Neuronal stem cell (in vitro differentiated cells): ENCODE data around the gene HOXD4.

Experiments used
- DNase-seq: peaks from one replicate; pipeline ENCODE4 v3.0.0-alpha.2; 2013; ENCODE audit warnings: low spot score
- H2AFZ ChIP-seq: one replicate; pipeline ENCODE4 v1.6.1; 2013; ENCODE audit warnings: mild to moderate bottlenecking, low read length, inconsistent platforms
- H2AK5ac ChIP-seq: 2 replicates; pipeline ENCODE4 v1.6.1; 2013; ENCODE audit warnings: low read depth, mild to moderate bottlenecking, inconsistent platforms, low read length, moderate library complexity, mixed read lengths
- H2BK120ac ChIP-seq: 2 replicates; pipeline ENCODE4 v1.6.1; 2013; ENCODE audit warnings: low read depth, mild to moderate bottlenecking, inconsistent platforms, low read length, moderate library complexity, mixed read lengths
- H2BK12ac ChIP-seq: one replicate; pipeline ENCODE4 v1.6.1; 2013; ENCODE audit warnings: low read length, inconsistent platforms
- H2BK15ac ChIP-seq: 2 replicates; pipeline ENCODE4 v1.6.1; 2013; ENCODE audit warnings: mild to moderate bottlenecking, low read length, inconsistent platforms, mixed read lengths
- H2BK5ac ChIP-seq: one replicate; pipeline ENCODE4 v1.6.1; 2013; ENCODE audit warnings: inconsistent platforms, mild to moderate bottlenecking, low read length, moderate library complexity
- H3K14ac ChIP-seq: one replicate; pipeline ENCODE4 v1.6.1; 2013; ENCODE audit warnings: low read length, inconsistent platforms
- H3K18ac ChIP-seq: 2 replicates; pipeline ENCODE4 v1.6.1; 2013; ENCODE audit warnings: low read length, inconsistent platforms
- H3K23ac ChIP-seq: 2 replicates; pipeline ENCODE4 v1.6.1; 2013; ENCODE audit warnings: low read depth, mild to moderate bottlenecking, mixed read lengths, low read length, inconsistent platforms; ENCODE audit not compliant: poor library complexity
- H3K27ac ChIP-seq: replicated peaks from 3 replicates; pipeline ENCODE4 v1.5.1; 2013; ENCODE audit warnings: low read length, inconsistent platforms
- H3K27me3 ChIP-seq, 3 experiments: 2 replicates each; pipeline ENCODE4 v1.6.1; 2013; ENCODE audit warnings: low read length in 3 of 3, mild to moderate bottlenecking in 2 of 3, inconsistent platforms in 1 of 3, low read depth in 1 of 3, mixed read lengths in 1 of 3, moderate library complexity in 1 of 3; ENCODE audit not compliant: control insufficient read depth in 3 of 3, insufficient read depth in 3 of 3
- H3K36me3 ChIP-seq, 2 donors: replicated peaks in 1 of 2; 2 replicates each; pipeline ENCODE4 v1.6.1; 2013; ENCODE audit warnings: low read length in 2 of 2; ENCODE audit not compliant: control insufficient read depth in 2 of 2, insufficient read depth in 2 of 2
- H3K4ac ChIP-seq: 2 replicates; pipeline ENCODE4 v1.6.1; 2013; ENCODE audit warnings: inconsistent platforms, mild to moderate bottlenecking, low read length, moderate library complexity
- H3K4me1 ChIP-seq, 2 donors: 1 replicate in 1 of 2; 2 replicates in 1 of 2; pipeline ENCODE4 v1.6.1; 2013; ENCODE audit warnings: low read length in 2 of 2, low read depth in 1 of 2; ENCODE audit not compliant: control insufficient read depth in 2 of 2, insufficient read depth in 1 of 2
- H3K4me2 ChIP-seq: one replicate; pipeline ENCODE4 v1.6.1; 2013; ENCODE audit warnings: mild to moderate bottlenecking, low read length, inconsistent platforms; ENCODE audit not compliant: insufficient read depth, poor library complexity, severe bottlenecking
- H3K4me3 ChIP-seq, 2 donors: 2 replicates each; pipeline ENCODE4 v1.5.1; 2013; ENCODE audit warnings: low read length in 2 of 2, mild to moderate bottlenecking in 2 of 2, inconsistent platforms in 1 of 2, moderate library complexity in 1 of 2
- H3K79me1 ChIP-seq: one replicate; pipeline ENCODE4 v1.6.1; 2013; ENCODE audit warnings: low read depth, mild to moderate bottlenecking, inconsistent platforms, low read length, moderate library complexity
- H3K9ac ChIP-seq: one replicate; pipeline ENCODE4 v1.6.1; 2013; ENCODE audit warnings: mild to moderate bottlenecking, low read depth, low read length, inconsistent platforms; ENCODE audit not compliant: poor library complexity
- H3K9me3 ChIP-seq, 2 donors: replicated peaks in 1 of 2; 2 replicates each; pipeline versions ENCODE3 to v1.6.1; 2013; ENCODE audit warnings: low read length in 2 of 2, mild to moderate bottlenecking in 2 of 2, inconsistent platforms in 1 of 2, low read depth in 1 of 2, mixed read lengths in 1 of 2, moderate library complexity in 1 of 2; ENCODE audit not compliant: control insufficient read depth in 2 of 2, insufficient read depth in 1 of 2
- H4K8ac ChIP-seq: one replicate; pipeline ENCODE4 v1.6.1; 2013; ENCODE audit warnings: low read depth, mild to moderate bottlenecking, inconsistent platforms, low read length, moderate library complexity
- H4K91ac ChIP-seq: one replicate; pipeline ENCODE4 v1.6.1; 2013; ENCODE audit warnings: low read length, low read depth, mild to moderate bottlenecking, inconsistent platforms; ENCODE audit not compliant: poor library complexity
- WGBS, 2 donors: extraction: QIAGEN DNeasy Blood & Tissue Kit; methylation state at CpG; one replicate each; pipeline ENCODE4 v1.1.7; 2013; ENCODE audit warnings: missing lambda C conversion rate in 2 of 2, mixed read lengths in 1 of 2; ENCODE audit not compliant: insufficient read length in 2 of 2, insufficient replicate concordance in 1 of 2; ENCODE audit errors: extremely low coverage in 2 of 2; 5-methylcytosine and 5-hydroxymethylcytosine counted together

Gene HOXD4

GRCh38 chr2:176103742-176104315, 47.5 kb upstream of the HOXD4 start:
- Histone ChIP-seq H2BK5ac (no peak overlapping the region), H2BK12ac (no peak overlapping the region), H3K14ac (no peak overlapping the region), H2AK5ac (no peak overlapping the region), H3K27ac (no peak overlapping the region), H3K4me1 (peaks cover 0 to 1% of the 10 kb centered on the region in 2 donors), H3K4me2 (no peak overlapping the region), H3K4ac (no peak overlapping the region), H2AFZ (no peak overlapping the region), H3K27me3 (peaks cover 82 to 98% (median 97%) of the 10 kb centered on the region in 3 experiments), H4K91ac (no peak overlapping the region), H4K8ac (no peak overlapping the region), H2BK120ac (no peak overlapping the region), H3K36me3 (no peaks in the 10 kb centered on the region), H3K23ac (no peak overlapping the region), H2BK15ac (no peak overlapping the region), H3K9ac (no peak overlapping the region), H3K9me3 (peaks cover 7 to 11% of the 10 kb centered on the region in 2 donors), H3K18ac (no peak overlapping the region), H3K79me1 (no peaks in the 10 kb centered on the region), H3K4me3 (no peak overlapping the region)
- no peak for DNase-seq
- no CpG with 5 or more reads among the region's 17 CpGs for WGBS, 2 donors

- H4K91ac ChIP-seq = no peak overlapping the region
- no peak overlapping the region for H2BK12ac ChIP-seq
- H3K4me1 ChIP-seq = peaks cover 0 to 1% of the 10 kb centered on the region in 2 donors
- H2AFZ ChIP-seq = peak overlapping the region; percentile 69
- peak overlapping the region; percentile 80 for H3K23ac ChIP-seq
- no peak for DNase-seq
- no peak overlapping the region for H3K4me2 ChIP-seq
- no CpG with 5 or more reads among the region's 56 CpGs for WGBS, 2 donors
- H2BK120ac ChIP-seq = no peak overlapping the region
- H3K9me3 ChIP-seq = peaks cover 7 to 11% of the 10 kb centered on the region in 2 donors
- peak overlapping the region; percentile 80 for H3K18ac ChIP-seq
- H4K8ac ChIP-seq = no peak overlapping the region
- H2BK5ac ChIP-seq = no peak overlapping the region
- H3K36me3 ChIP-seq = no peaks in the 10 kb centered on the region
- H3K27me3 ChIP-seq = peaks cover 81 to 98% (median 97%) of the 10 kb centered on the region in 3 experiments
- H3K9ac ChIP-seq = no peak overlapping the region
- H3K4me3 ChIP-seq = peak overlapping the region in 1 of 2 donors; percentile 2
- no peak overlapping the region for H3K14ac ChIP-seq
- H3K27ac ChIP-seq = no peak overlapping the region
- no peak overlapping the region for H2AK5ac ChIP-seq
- H3K79me1 ChIP-seq = no peaks in the 10 kb centered on the region
- H3K4ac ChIP-seq = no peak overlapping the region
- H2BK15ac ChIP-seq = peak overlapping the region; percentile 26
Observed at GRCh38 chr2:176104316-176105077, 46.9 kb upstream of the HOXD4 start.

GRCh38 chr2:176105078-176105729, 46.1 kb upstream of the HOXD4 start:
- no peak for DNase-seq
- no peak overlapping the region for H3K18ac ChIP-seq
- peaks cover 7 to 11% of the 10 kb centered on the region in 2 donors for H3K9me3 ChIP-seq
- no peaks in the 10 kb centered on the region for H3K79me1 ChIP-seq
- H3K36me3 ChIP-seq = no peaks in the 10 kb centered on the region
- no peak overlapping the region for H3K4ac ChIP-seq
- peaks cover 76 to 98% (median 97%) of the 10 kb centered on the region in 3 experiments for H3K27me3 ChIP-seq
- no peak overlapping the region for H4K91ac ChIP-seq
- H2BK15ac ChIP-seq = no peak overlapping the region
- no peak overlapping the region for H4K8ac ChIP-seq
- H2BK120ac ChIP-seq = no peak overlapping the region
- no peak overlapping the region for H2BK12ac ChIP-seq
- peak overlapping the region in 1 of 2 donors; percentile 2 for H3K4me3 ChIP-seq
- H2AK5ac ChIP-seq = no peak overlapping the region
- no peak overlapping the region for H3K4me2 ChIP-seq
- H3K23ac ChIP-seq = peak overlapping the region; percentile 65
- no peak overlapping the region for H3K14ac ChIP-seq
- no peak overlapping the region for H2BK5ac ChIP-seq
- no peak overlapping the region for H3K27ac ChIP-seq
- WGBS, 2 donors = no CpG with 5 or more reads among the region's 25 CpGs
- H2AFZ ChIP-seq = peak overlapping the region; percentile 69
- H3K4me1 ChIP-seq = peaks cover 0 to 1% of the 10 kb centered on the region in 2 donors
- no peak overlapping the region for H3K9ac ChIP-seq
